NCI-H446 treated with DMSO at 0.1 percent for 48 hours (cell line): ENCODE data around the gene C3orf22.
"Not testable (repeated sequence)": the region's sequence is repeated elsewhere in the genome, so short reads cannot be mapped to it uniquely, and the experiment has no call there.

ENCODE experiments used
- DNase-seq: peaks from one replicate; lab custom pipeline; 2025; lab: John Stamatoyannopoulos, UW

C3orf22 gene

GRCh38 chr3:126542340-126543241 lies 16.1 kb downstream of the C3orf22 start:
- no peak for DNase-seq

- no peak for DNase-seq
Observed at GRCh38 chr3:126541628-126542339, 16.9 kb downstream of the C3orf22 start.

GRCh38 chr3:126540951-126541627 lies 17.6 kb downstream of the C3orf22 start:
- no peak for DNase-seq

- peak; percentile 35 for DNase-seq
Observed at GRCh38 chr3:126540342-126540849, 18.3 kb downstream of the C3orf22 start.

GRCh38 chr3:126539558-126540250 lies 19.0 kb downstream of the C3orf22 start:
- DNase-seq = no peak

- no peak for DNase-seq
Observed at GRCh38 chr3:126538966-126539365, 19.8 kb downstream of the C3orf22 start.

- DNase-seq = no peak
Observed at GRCh38 chr3:126538316-126538715, 20.4 kb downstream of the C3orf22 start.

- no peak for DNase-seq
Observed at GRCh38 chr3:126537730-126538281, 20.9 kb downstream of the C3orf22 start.

- DNase-seq = no peak
Observed at GRCh38 chr3:126537116-126537729, 21.5 kb downstream of the C3orf22 start.

- no peak for DNase-seq
Observed at GRCh38 chr3:126536126-126536525, 22.6 kb downstream of the C3orf22 start.

GRCh38 chr3:126535636-126536035 lies 23.1 kb downstream of the C3orf22 start:
- DNase-seq = no peak

- not testable (repeated sequence) for DNase-seq
Observed at GRCh38 chr3:126534716-126535115, 24.0 kb downstream of the C3orf22 start.

GRCh38 chr3:126533506-126533905 lies 25.2 kb downstream of the C3orf22 start:
- no peak for DNase-seq

- DNase-seq = no peak
Observed at GRCh38 chr3:126531051-126531330, 27.7 kb downstream of the C3orf22 start.

GRCh38 chr3:126530171-126531050 lies 28.3 kb downstream of the C3orf22 start:
- no peak for DNase-seq

- no peak for DNase-seq
Observed at GRCh38 chr3:126529585-126530170, 29.1 kb downstream of the C3orf22 start.

- DNase-seq = no peak
Observed at GRCh38 chr3:126528800-126529541, 29.8 kb downstream of the C3orf22 start.

GRCh38 chr3:126528419-126528799 lies 30.3 kb downstream of the C3orf22 start:
- no peak for DNase-seq
